EH (cell line): ENCODE results near the gene ACKR4.
A peak's percentile ranks its signal among the peaks of the same experiment; 100 is the strongest.

Experiments
- DNase-seq: peaks from one replicate; pipeline ENCODE4 v3.0.0-alpha.2; 2015; ENCODE audit warnings: low read depth

Gene ACKR4

DNA sequence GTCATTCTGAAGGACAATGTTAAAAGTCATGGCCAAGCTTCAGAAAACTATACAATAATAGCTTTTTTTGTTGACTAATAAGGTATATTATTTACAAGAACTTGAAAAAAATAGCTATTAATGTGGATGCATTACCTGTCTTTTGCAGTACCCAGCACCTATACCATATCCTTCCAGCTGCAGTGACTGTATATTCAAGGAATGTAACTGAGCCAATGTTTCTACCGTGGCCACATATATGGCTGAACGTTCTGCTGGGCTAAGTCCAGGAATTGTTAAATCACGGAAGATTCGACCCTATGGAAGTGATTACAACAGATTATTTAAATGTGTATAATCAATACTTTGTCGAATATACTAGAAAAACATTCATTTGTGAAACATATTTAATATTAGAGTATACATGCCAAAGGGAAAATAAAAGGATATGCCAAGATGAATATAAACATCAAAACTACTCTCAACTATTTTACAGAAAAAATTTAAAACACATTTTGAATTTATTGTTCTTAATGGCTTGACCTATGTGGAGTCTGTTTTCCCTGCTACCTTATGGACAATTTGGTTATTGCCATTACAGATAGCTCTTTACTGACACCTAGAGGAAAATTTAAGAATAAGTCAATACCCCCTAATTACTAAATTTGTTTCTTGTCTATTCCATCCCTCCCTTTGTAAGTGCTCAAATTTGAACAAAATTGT, 44.9 kb downstream of the ACKR4 start:
- peak; percentile 72 for DNase-seq

DNA sequence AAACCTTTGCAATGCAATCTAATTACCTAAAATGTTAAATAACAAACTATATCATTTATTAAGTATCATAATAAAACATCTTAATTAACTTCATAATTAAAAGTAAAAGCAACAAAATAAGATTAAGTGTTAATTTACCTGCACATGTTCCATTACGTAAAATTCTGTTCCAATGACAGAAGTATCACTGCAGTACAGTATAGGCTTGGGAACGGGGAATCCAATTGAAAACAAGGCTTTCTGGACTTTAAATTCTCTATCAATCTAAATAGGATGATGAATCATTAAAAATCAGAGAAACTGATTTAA, 45.4 kb downstream of the ACKR4 start:
- no peak for DNase-seq

DNA sequence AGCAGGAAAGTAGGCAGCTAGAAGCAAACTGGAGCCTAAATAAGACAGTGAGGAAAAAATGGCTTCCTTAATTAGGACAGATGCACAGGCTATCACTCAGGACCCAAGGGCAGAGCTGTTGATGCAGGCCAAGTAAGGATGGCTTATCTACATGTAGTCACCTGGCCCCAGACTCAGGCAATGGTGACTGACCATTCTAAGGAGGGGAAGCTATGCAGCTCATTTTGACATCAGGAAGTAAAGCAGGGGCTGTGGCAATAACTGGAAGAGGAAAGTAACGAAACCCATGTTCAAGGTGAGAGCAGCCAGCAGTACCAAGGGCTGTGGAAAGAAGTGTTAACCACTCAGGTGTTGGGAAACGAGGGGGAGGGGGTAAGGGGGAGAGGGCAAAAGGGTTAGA, 46.3 kb downstream of the ACKR4 start:
- DNase-seq: no peak

DNA sequence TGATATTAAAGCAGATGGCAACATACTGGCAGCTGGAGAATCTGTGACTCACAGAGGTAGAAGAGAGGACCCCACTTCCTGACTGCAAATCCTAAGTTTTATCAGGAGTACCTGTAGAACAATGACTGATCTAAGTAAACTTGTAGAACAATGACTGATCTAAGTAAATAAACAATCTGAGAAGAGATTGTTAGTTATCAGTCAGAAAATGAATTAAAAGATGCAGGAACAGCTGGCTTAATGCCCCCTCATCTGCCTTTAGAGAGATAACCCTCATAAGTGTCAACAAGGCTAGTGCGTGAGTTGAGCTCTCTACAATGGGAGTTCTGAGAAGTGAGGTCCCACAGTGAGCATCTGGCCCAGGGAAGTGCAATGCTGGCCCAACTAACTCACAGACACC, 48.0 kb downstream of the ACKR4 start:
- no peak for DNase-seq

DNA sequence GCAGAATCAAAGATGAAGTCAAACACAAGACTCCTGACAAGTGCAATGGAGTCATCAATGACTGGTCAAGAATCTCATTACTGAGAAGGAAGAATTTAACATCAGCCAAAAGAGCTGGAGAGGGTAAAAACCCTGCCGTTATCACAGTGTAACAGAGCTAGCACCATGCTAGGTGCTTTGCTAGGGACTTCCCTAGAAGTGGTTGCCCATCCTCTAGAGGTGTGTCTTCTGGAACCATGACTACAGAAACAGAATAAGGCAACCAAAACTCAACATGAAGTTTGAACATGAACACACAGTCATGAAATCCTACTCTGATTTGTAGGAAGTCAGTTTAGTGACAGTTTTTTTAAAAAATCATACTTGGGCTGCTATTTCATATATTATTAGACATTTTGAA, 53.1 kb downstream of the ACKR4 start:
- no peak for DNase-seq
